SU-DHL-6 (cell line): Measurements from ENCODE around the gene PAQR4.

Experiments
- H2AFZ ChIP-seq: fragments of 200-600 bp; sonication (generic); 2 replicates; pipeline ENCODE4 v1.6.1; 2014; ENCODE audit warnings: low read depth, mild to moderate bottlenecking, moderate library complexity, mixed read lengths, antibody characterized with exemption, low read length; ENCODE audit not compliant: severe bottlenecking
- H3F3A ChIP-seq: fragments of 200-600 bp; shearing (Covaris generic); 2 replicates; pipeline ENCODE4 v1.6.0; 2016; ENCODE audit warnings: antibody characterized with exemption, mild to moderate bottlenecking; ENCODE audit not compliant: insufficient read depth
- H3K27ac ChIP-seq: fragments of 200-600 bp; sonication (generic); 2 replicates; pipeline ENCODE4 v1.5.1; 2016; ENCODE audit warnings: low read depth, mild to moderate bottlenecking, low read length, moderate library complexity, mixed read lengths
- H3K27me3 ChIP-seq: fragments of 200-600 bp; sonication (generic), shearing (Covaris generic); 2 replicates; pipeline ENCODE4 v1.6.0; 2014; ENCODE audit warnings: mild to moderate bottlenecking, low read length
- H3K36me3 ChIP-seq: fragments of 200-600 bp; sonication (generic); 2 replicates; pipeline ENCODE4 v1.6.1; 2014; ENCODE audit warnings: mild to moderate bottlenecking, low read length, mixed read lengths
- H3K4me2 ChIP-seq: fragments of 300-600, 200-600 bp; shearing (Covaris generic), sonication (generic); 2 replicates; pipeline ENCODE4 v1.6.0; 2014; ENCODE audit warnings: low read length, low read depth, mild to moderate bottlenecking; ENCODE audit not compliant: poor library complexity, severe bottlenecking
- H3K4me3 ChIP-seq: fragments of 200-600 bp; sonication (generic); 2 replicates; pipeline ENCODE4 v1.5.1; 2014; ENCODE audit warnings: antibody characterized with exemption, low read length, mild to moderate bottlenecking, mixed read lengths; ENCODE audit not compliant: insufficient read depth, poor library complexity, severe bottlenecking
- H3K79me2 ChIP-seq: fragments of 200-600 bp; sonication (generic); 2 replicates; pipeline ENCODE4 v1.6.1; 2014; ENCODE audit warnings: mild to moderate bottlenecking, low read length, moderate library complexity; ENCODE audit not compliant: insufficient read depth
- H3K9ac ChIP-seq: fragments of 200-600 bp; sonication (generic); 2 replicates; pipeline ENCODE4 v1.7.0; 2014; ENCODE audit warnings: mild to moderate bottlenecking, low read length
- H3K9me2 ChIP-seq: fragments of 200-600 bp; sonication (generic); replicated peaks from 2 replicates; pipeline ENCODE4 v1.6.1; 2014; ENCODE audit warnings: low read length; ENCODE audit not compliant: insufficient read depth
- H3K9me3 ChIP-seq: fragments of 200-600 bp; sonication (generic); 2 replicates; pipeline ENCODE4 v1.6.1; 2014; ENCODE audit warnings: low read length, mixed read lengths; ENCODE audit not compliant: insufficient read depth
- H4K20me1 ChIP-seq: fragments of 200-600 bp; sonication (generic); 2 replicates; pipeline ENCODE4 v1.6.1; 2014; ENCODE audit warnings: low read depth, mild to moderate bottlenecking, antibody characterized with exemption, low read length, moderate library complexity, mixed read lengths
- EZH2phosphoT487 ChIP-seq: fragments of 200-600 bp; sonication (generic), shearing (Covaris generic); conservative IDR thresholded peaks from 2 replicates; pipeline ENCODE4 v1.6.1; 2018; ENCODE audit warnings: mild to moderate bottlenecking, antibody characterized with exemption, low read length, moderate library complexity, mixed read lengths
- TF ChIP-seq, protein P1 (sequence below): fragments of 200-600 bp; sonication (generic); IDR thresholded peaks from one replicate; pipeline ENCODE4 v1.5.1; 2017; ENCODE audit warnings: antibody characterized with exemption, mild to moderate bottlenecking, low read length, moderate library complexity; ENCODE audit not compliant: insufficient read depth, poor library complexity, severe bottlenecking

PAQR4 gene

GRCh38 chr16:3009568-3010390 lies 40.6 kb downstream of the PAQR4 start:
- no peak overlapping the region for H3K4me2 ChIP-seq
- H3K9me3 ChIP-seq: no peaks in the 10 kb centered on the region
- H3K9me2 ChIP-seq: no peaks in the 10 kb centered on the region
- no peaks in the 10 kb centered on the region for H3F3A ChIP-seq
- H3K36me3 ChIP-seq: no peaks in the 10 kb centered on the region
- H3K27me3 ChIP-seq: no peaks in the 10 kb centered on the region
- H3K9ac ChIP-seq: no peak overlapping the region
- no peak overlapping the region for H3K4me3 ChIP-seq
- no peak overlapping the region for H2AFZ ChIP-seq
- no peak for TF ChIP-seq EZH2phosphoT487
- TF ChIP-seq, protein P1, sequence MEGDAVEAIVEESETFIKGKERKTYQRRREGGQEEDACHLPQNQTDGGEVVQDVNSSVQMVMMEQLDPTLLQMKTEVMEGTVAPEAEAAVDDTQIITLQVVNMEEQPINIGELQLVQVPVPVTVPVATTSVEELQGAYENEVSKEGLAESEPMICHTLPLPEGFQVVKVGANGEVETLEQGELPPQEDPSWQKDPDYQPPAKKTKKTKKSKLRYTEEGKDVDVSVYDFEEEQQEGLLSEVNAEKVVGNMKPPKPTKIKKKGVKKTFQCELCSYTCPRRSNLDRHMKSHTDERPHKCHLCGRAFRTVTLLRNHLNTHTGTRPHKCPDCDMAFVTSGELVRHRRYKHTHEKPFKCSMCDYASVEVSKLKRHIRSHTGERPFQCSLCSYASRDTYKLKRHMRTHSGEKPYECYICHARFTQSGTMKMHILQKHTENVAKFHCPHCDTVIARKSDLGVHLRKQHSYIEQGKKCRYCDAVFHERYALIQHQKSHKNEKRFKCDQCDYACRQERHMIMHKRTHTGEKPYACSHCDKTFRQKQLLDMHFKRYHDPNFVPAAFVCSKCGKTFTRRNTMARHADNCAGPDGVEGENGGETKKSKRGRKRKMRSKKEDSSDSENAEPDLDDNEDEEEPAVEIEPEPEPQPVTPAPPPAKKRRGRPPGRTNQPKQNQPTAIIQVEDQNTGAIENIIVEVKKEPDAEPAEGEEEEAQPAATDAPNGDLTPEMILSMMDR: no peak
- H4K20me1 ChIP-seq: no peaks in the 10 kb centered on the region
- H3K27ac ChIP-seq: no peak overlapping the region
- H3K79me2 ChIP-seq: no peaks in the 10 kb centered on the region

- Histone ChIP-seq H3K36me3 (no peaks in the 10 kb centered on the region), H3K27me3 (no peaks in the 10 kb centered on the region), H3K79me2 (no peaks in the 10 kb centered on the region), H3K4me3 (no peak overlapping the region), H2AFZ (no peak overlapping the region), H3K27ac (no peak overlapping the region), H3K9me2 (no peaks in the 10 kb centered on the region), H4K20me1 (no peaks in the 10 kb centered on the region), H3F3A (no peaks in the 10 kb centered on the region), H3K4me2 (no peak overlapping the region), H3K9me3 (no peaks in the 10 kb centered on the region), H3K9ac (no peak overlapping the region)
- no peak for TF ChIP-seq EZH2phosphoT487
- TF ChIP-seq, protein P1: no peak
Observed at GRCh38 chr16:3010510-3010909, 41.4 kb downstream of the PAQR4 start.

DNA sequence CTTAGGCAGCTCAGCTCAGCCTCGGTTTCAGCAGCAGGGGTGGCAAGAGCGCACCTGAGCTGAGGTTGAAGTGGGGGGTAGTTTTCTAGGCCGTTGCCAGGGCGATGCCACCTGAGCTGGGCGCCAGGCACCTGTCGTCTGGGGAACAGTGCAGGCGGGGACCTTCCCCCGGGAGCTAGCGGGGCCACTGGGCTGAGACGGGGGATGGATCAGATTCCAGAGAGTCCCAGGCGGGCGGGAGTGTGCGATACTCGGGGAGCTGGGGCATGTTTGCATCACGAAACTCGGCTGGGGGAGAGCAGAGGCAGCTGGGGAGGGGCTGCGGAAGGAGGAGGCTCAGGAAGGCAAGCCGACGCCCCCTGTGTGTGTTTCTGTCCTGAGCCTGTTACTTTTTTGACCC lies 43.1 kb downstream of the PAQR4 start:
- Histone ChIP-seq H3K79me2 (no peaks in the 10 kb centered on the region), H3K27ac (no peak overlapping the region), H3K4me2 (no peak overlapping the region), H4K20me1 (no peaks in the 10 kb centered on the region), H3K9me2 (no peaks in the 10 kb centered on the region), H3K36me3 (no peaks in the 10 kb centered on the region), H3K9me3 (no peaks in the 10 kb centered on the region), H2AFZ (no peak overlapping the region), H3K9ac (no peak overlapping the region), H3F3A (no peaks in the 10 kb centered on the region), H3K4me3 (no peak overlapping the region), H3K27me3 (no peaks in the 10 kb centered on the region)
- TF ChIP-seq, protein P1: no peak
- TF ChIP-seq EZH2phosphoT487: no peak
